K562 (cell line): ENCODE measurements around the gene FBXW11. TPM values are rescaled to one million over a fixed set of nuclear protein-coding genes. Genes with fewer than 3 reads are reported as not detected.

Experiments
- ATAC-seq: fragments of 200-7000 bp; cut with Tn5 transposase; 3 replicates; pipeline ENCODE4 v1.9.1; 2020; ENCODE audit warnings: moderate library complexity
- BruUV-seq: library from RNA; stranded (reverse); fragments of 400-500 nt; replicated peaks from 2 replicates; lab custom pipeline; 2021; lab: Mats Ljungman, UMichigan
- CTCF ChIA-PET: fragments of 300-600 bp; formaldehyde crosslinking; extraction: SDS; loops from one replicate; lab custom pipeline; 2021; ENCODE audit warnings: low intra/inter-chr PET ratio; lab: Yijun Ruan, JAX
- POLR2A ChIA-PET: fragments of 300-600, 350-650 bp; sonication (Branson Sonifier 250); formaldehyde crosslinking; extraction: SDS; loops from one replicate; lab custom pipeline; 2021; ENCODE audit warnings: antibody characterized with exemption, inconsistent platforms; lab: Yijun Ruan, JAX
- DNase-seq, 4 experiments: peaks; one replicate each; pipeline versions ENCODE4 v3.0.0 to v3.0.0-alpha.2; 2011 to 2018; ENCODE audit warnings: low spot score in 3 of 4, mixed read lengths in 3 of 4; ENCODE audit errors: extremely low read depth in 1 of 4
- FAIRE-seq: peaks from 2 replicates; lab custom pipeline; 2011; peaks lifted over from hg19 to GRCh38; lab: Jason Lieb, UNC
- H2AFZ ChIP-seq: 2 replicates; pipeline ENCODE4 v1.6.0; 2011; ENCODE audit warnings: low read depth, low read length, control low read depth, inconsistent platforms
- H3K27ac ChIP-seq: fragments of 200-600 bp; 3 replicates; pipeline ENCODE4 v1.8.0; 2011; ENCODE audit warnings: low read depth, mild to moderate bottlenecking, control low read depth, inconsistent platforms, low read length, moderate library complexity, mixed read lengths; ENCODE audit errors: extremely low read depth
- H3K27me3 ChIP-seq, 2 experiments: fragments of 300-600 bp in 1 of 2; 2 replicates in 1 of 2; 3 replicates in 1 of 2; pipeline versions ENCODE4 v1.6.0 to v1.8.0; 2011; ENCODE audit warnings: inconsistent platforms in 2 of 2, low read length in 2 of 2, mild to moderate bottlenecking in 1 of 2, mixed read lengths in 1 of 2, moderate library complexity in 1 of 2; ENCODE audit not compliant: control insufficient read depth in 2 of 2, insufficient read depth in 2 of 2
- H3K36me3 ChIP-seq: fragments of 300-600 bp; 3 replicates; pipeline ENCODE4 v1.8.0; 2011; ENCODE audit warnings: mild to moderate bottlenecking, low read length, inconsistent platforms; ENCODE audit not compliant: control insufficient read depth, insufficient read depth
- H3K4me1 ChIP-seq, 2 experiments: fragments of 200-600 bp in 1 of 2; replicated peaks in 1 of 2; 2 replicates in 1 of 2; 3 replicates in 1 of 2; pipeline versions ENCODE4 v1.5.1 to v1.8.0; 2011; ENCODE audit warnings: inconsistent platforms in 2 of 2, low read length in 2 of 2, mild to moderate bottlenecking in 1 of 2, mixed read lengths in 1 of 2, moderate library complexity in 1 of 2; ENCODE audit not compliant: control insufficient read depth in 2 of 2, insufficient read depth in 2 of 2
- H3K4me2 ChIP-seq: 2 replicates; pipeline ENCODE4 v1.6.1; 2011; ENCODE audit warnings: low read length, control low read depth, inconsistent platforms, mixed read lengths; ENCODE audit not compliant: insufficient read depth
- H3K4me3 ChIP-seq: fragments of 200-600 bp; sonication (generic), shearing (Covaris generic); 2 replicates; pipeline ENCODE4 v1.5.1; 2016; ENCODE audit warnings: control low read depth, inconsistent platforms
- H3K79me2 ChIP-seq: fragments of 200-600 bp; 3 replicates; pipeline ENCODE4 v1.8.0; 2011; ENCODE audit warnings: low read length, inconsistent platforms; ENCODE audit not compliant: control insufficient read depth, insufficient read depth
- H3K9ac ChIP-seq, 2 experiments: 2 replicates each; pipeline versions ENCODE4 v1.6.0 to v1.6.1; 2011; ENCODE audit warnings: low read depth in 2 of 2, low read length in 2 of 2, control low read depth in 1 of 2, inconsistent platforms in 1 of 2, mild to moderate bottlenecking in 1 of 2, mixed read lengths in 1 of 2; ENCODE audit not compliant: insufficient read depth in 1 of 2
- H3K9me1 ChIP-seq: one replicate; pipeline ENCODE4 v1.6.0; 2011; ENCODE audit warnings: inconsistent platforms, mild to moderate bottlenecking, low read length, moderate library complexity; ENCODE audit not compliant: control insufficient read depth, insufficient read depth
- H3K9me3 ChIP-seq: replicated peaks from 2 replicates; pipeline ENCODE4 v1.5.1; 2011; ENCODE audit warnings: low read depth, low read length, inconsistent platforms; ENCODE audit not compliant: control insufficient read depth, insufficient read depth
- H4K20me1 ChIP-seq: replicated peaks from 2 replicates; pipeline ENCODE4 v1.6.1; 2011; ENCODE audit warnings: low read length, inconsistent platforms, mixed read lengths; ENCODE audit not compliant: control insufficient read depth, insufficient read depth
- ARNT ChIP-seq, 2 experiments: fragments of 450-650 bp; IDR thresholded peaks; 2 replicates each; pipeline ENCODE4 v1.6.1; 2016; ENCODE audit warnings: mild to moderate bottlenecking in 1 of 2
- ZNF224 ChIP-seq: sonication (generic); formaldehyde crosslinking; IDR thresholded peaks from 2 replicates; pipeline ENCODE4 v1.8.0; 2022; ENCODE audit warnings: mild to moderate bottlenecking, missing genetic modification reagents
- ZNF274 ChIP-seq: IDR thresholded peaks from 2 replicates; pipeline ENCODE4 v1.6.1; 2011; ENCODE audit warnings: low read depth, mild to moderate bottlenecking, low read length, moderate library complexity, borderline replicate concordance
- WGBS: fragments of 100-300 bp; shearing (Covaris generic); methylation state at CpG from one replicate; pipeline ENCODE4 v1.1.6; 2016; ENCODE audit warnings: low coverage, mixed read lengths; ENCODE audit not compliant: insufficient coverage; ENCODE audit errors: missing lambda C conversion rate; 5-methylcytosine and 5-hydroxymethylcytosine counted together
- in situ Hi-C: fragments of 300-500 bp; cut with MboI; formaldehyde crosslinking; loops from 4 replicates; pipeline ENCODE4 v1.15.0; 2018; ENCODE audit warnings: inconsistent platforms, mixed read lengths
- intact Hi-C: fragments of 100-400 bp; cut with micrococcal nuclease; formaldehyde crosslinking; loops from 2 replicates; pipeline ENCODE4 v1.14.2; 2022
- polyA plus RNA-seq, 8 experiments: library from polyadenylated mRNA; depleted of rRNA in 4 of 8; stranded (reverse) in 5 of 8; unstranded in 3 of 8; fragments of >200 nt; fragmentation: Nextera tagmentation in 2 of 8; fragmentation: Illumina TruSeq in 1 of 8; extraction: Ambion mirVana in 2 of 8; extraction: Trizol in 1 of 8; gene quantifications; 2 replicates each; pipeline versions ENCODE4 v1.2.1 to v1.2.3, GENCODE V29; 2011 to 2014; ENCODE audit warnings: inconsistent platforms in 1 of 8, missing spikeins in 1 of 8
- total RNA-seq, 7 experiments: library from RNA; depleted of rRNA in 6 of 7; stranded (reverse); fragments of >200 nt in 6 of 7; fragmentation: Illumina TruSeq in 2 of 7; extraction: Trizol in 2 of 7; gene quantifications; 2 replicates each; pipeline versions ENCODE4 v1.2.1 to v1.2.3, GENCODE V29; 2011 to 2021; ENCODE audit warnings: low replicate concordance in 1 of 7
- TF ChIP-seq, protein P1 (sequence below): sonication (generic); formaldehyde crosslinking; IDR thresholded peaks from 2 replicates; pipeline ENCODE4 v1.8.0; 2022; ENCODE audit warnings: mild to moderate bottlenecking, missing genetic modification reagents

The FBXW11 gene
- total and polyA plus RNA-seq, 9 of the 15 experiments (the other 6 are each of a cell fraction or from before 2014, with no cell fraction given) = 3.0 to 28.6 (median 23.6) TPM

DNA sequence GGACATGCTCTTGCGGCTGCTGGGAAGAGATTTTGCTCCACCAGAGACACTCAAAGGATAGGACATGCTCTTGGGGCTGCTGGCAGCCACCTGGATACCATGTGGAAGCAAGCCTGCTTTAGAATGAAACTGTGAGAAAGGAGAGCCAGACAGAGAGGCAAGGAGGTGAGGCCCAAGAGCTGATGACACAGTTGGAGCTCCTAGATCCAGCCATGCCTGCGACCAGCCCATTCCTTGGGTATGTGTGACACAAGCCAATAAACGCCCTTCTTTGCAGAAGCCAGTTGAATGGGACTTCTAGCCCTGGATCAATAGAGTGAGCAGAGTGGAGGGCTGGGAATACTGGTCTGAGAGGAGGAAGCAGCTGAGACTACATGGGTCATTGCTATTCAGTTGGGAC, 151.2 kb downstream of the FBXW11 start:
- ATAC-seq (no peak), FAIRE-seq (no peak), DNase-seq (no peak)
- Histone ChIP-seq H2AFZ (no peak overlapping the region), H3K9ac (no peak overlapping the region), H3K36me3 (no peaks in the 10 kb centered on the region), H3K27ac (no peak overlapping the region), H3K4me2 (no peak overlapping the region), H3K9me3 (no peaks in the 10 kb centered on the region), H4K20me1 (no peaks in the 10 kb centered on the region; the same call in 1 of the 2 replicates), H3K9me1 (no peaks in the 10 kb centered on the region), H3K79me2 (no peaks in the 10 kb centered on the region), H3K27me3 (no peaks in the 10 kb centered on the region), H3K4me1 (peaks cover 0 to 4% of the 10 kb centered on the region in 2 experiments; a peak in 3 of 5 replicates), H3K4me3 (no peak overlapping the region)
- TF ChIP-seq ZNF224 (CRISPR knock-in tag) = no peak
- TF ChIP-seq ARNT (IDR thresholded peaks at IDR 0.05) = no peak
- TF ChIP-seq ZNF274 = no peak
- TF ChIP-seq, protein P1, sequence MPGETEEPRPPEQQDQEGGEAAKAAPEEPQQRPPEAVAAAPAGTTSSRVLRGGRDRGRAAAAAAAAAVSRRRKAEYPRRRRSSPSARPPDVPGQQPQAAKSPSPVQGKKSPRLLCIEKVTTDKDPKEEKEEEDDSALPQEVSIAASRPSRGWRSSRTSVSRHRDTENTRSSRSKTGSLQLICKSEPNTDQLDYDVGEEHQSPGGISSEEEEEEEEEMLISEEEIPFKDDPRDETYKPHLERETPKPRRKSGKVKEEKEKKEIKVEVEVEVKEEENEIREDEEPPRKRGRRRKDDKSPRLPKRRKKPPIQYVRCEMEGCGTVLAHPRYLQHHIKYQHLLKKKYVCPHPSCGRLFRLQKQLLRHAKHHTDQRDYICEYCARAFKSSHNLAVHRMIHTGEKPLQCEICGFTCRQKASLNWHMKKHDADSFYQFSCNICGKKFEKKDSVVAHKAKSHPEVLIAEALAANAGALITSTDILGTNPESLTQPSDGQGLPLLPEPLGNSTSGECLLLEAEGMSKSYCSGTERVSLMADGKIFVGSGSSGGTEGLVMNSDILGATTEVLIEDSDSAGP (CRISPR knock-in tag) = no peak
- ChIA-PET CTCF (no interaction called here), POLR2A (no interaction called here)
- intact Hi-C loops (no loop called here), in situ Hi-C loops (no loop called here)
- WGBS = 45% methylated on average over 3 of the region's 3 CpGs
- no TSS peak for BruUV-seq
